Left colon (tissue), 2 donors: ENCODE data around the gene CCDC183. TPM values are rescaled to one million over a fixed set of nuclear protein-coding genes. Genes with fewer than 3 reads are reported as not detected.
"Not testable (repeated sequence)": the region's sequence is repeated elsewhere in the genome, so short reads cannot be mapped to it uniquely, and the experiment has no call there.

Source experiments
- ATAC-seq: fragments of 200-7000 bp; cut with Tn5 transposase; one replicate; pipeline ENCODE4 v1.9.1; 2020; ENCODE audit warnings: mild to moderate bottlenecking, moderate library complexity
- DNase-seq, 2 donors: peaks; one replicate each; pipeline ENCODE4 v3.0.0-alpha.2; 2020
- intact Hi-C, 2 donors: fragments of 100-400 bp; cut with DNase I in 1 of 2; cut with micrococcal nuclease in 1 of 2; formaldehyde crosslinking; loops; one replicate each; pipeline versions ENCODE4 v1.11.2 to v1.14.0; 2022; cut with DNase I, micrococcal nuclease
- total RNA-seq, 2 donors: library from RNA; stranded (reverse); fragmentation: NEBNext Ultra II Directional; extraction: Animal tissue kit (Norgen Biotek cat#: 25700); gene quantifications; one replicate each; pipeline ENCODE4 v1.2.1, GENCODE V29; 2021
- donor health status: DM: no; HTN: no; CAD: no.
- donor health status: DM: yes; HTN: yes; CAD: no.

The CCDC183 gene
- total RNA-seq, 2 donors from 2014 or later, result 20.6 to 35.1 TPM

DNA sequence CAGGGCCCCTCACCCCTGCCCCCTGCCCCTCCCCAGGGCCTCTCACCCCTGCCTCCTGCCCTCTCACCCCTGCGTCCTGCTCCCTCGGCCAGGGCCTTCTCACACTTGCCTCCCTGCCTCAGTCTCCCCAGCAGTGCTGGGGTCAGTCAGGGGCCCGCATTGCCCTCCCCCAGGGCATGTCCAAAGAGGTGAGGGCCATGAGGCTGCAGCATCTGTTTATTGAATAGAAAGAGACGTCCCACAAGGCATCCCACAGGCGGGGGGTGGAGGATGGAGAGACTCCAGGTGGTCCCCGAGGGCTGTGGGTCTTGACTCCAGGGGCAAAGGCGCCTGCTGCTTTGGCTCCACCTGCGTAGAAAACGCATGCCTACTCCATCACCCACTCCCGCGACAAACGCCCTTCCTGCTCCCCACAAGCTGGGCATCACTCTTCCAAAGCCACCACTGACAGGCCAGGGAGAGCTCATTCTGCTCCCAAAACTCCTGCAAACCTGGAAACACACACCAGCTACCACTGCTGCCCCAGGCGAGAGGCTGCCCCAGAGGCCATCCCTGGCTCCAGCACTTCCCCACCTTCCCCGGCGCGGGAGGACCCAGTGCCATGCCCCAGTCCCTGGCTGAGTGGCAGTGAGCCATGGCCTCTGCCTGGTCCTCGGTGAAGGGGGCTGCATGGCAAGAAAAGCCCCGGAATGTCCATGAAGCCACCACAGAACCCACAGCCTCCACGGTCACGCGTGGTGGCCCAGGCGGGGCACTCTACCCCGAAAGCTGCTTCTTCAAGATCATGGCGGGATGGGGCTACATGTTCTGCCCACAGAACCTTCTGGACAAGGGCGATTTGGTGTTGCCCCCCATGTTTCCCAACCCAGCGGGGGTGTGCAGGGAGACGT, 36.5 kb upstream of the CCDC183 start:
- intact Hi-C loops, result no loop called here
- DNase-seq, result no peak
- ATAC-seq, result no peak

DNA sequence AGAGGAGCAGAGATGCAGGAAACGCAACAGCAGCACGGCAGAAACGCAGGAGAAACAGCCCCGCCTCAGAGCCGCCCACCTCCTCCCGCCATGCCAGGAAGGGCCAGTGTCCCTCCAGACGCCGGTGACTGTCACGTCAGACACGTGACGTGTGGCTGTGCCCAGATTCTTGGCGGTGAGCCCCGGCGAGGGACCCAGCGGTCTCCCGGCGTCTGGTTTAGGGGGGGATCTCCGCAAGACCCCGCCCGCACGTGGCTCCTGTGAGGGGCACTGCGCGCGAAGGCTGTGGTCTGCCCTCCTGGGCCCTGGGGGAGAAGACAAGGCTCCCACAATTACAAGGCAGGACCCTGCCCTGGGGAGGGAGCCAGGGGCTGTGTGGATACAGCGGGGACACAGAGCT, 35.7 kb upstream of the CCDC183 start:
- intact Hi-C loops, result no loop called here
- ATAC-seq (no peak), DNase-seq (no peak)

- ATAC-seq, result peak; percentile 44
- peak in 1 of 2 donors; percentile 71 for DNase-seq
- intact Hi-C loops, result not testable (repeated sequence)
These were observed 35.1 kb upstream of the CCDC183 start for GRCh38 chr9:136760834-136761544.

DNA sequence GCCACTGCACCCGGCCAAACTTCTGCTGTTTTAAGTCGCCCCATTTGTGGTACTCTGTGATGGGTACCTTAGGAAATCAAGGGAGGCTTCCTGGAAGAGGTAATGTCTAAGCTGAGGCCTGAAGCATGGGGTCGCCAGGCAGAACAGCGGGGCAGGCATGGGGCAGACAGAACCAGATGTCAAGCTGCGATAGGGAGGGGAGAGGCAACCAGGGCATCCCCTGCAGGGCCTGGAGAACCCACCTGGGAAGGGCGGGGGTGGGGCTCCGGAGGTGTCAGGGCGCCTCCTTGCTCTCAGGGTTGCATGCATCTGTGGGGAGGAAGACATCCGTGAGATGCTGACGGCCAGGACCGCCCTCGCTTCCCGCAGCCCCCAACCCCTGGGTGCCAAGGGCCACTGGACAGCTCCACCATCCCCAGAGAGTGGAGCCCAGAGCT, 34.6 kb upstream of the CCDC183 start:
- ATAC-seq (no peak), DNase-seq (no peak)
- intact Hi-C loops, result no loop called here

DNA sequence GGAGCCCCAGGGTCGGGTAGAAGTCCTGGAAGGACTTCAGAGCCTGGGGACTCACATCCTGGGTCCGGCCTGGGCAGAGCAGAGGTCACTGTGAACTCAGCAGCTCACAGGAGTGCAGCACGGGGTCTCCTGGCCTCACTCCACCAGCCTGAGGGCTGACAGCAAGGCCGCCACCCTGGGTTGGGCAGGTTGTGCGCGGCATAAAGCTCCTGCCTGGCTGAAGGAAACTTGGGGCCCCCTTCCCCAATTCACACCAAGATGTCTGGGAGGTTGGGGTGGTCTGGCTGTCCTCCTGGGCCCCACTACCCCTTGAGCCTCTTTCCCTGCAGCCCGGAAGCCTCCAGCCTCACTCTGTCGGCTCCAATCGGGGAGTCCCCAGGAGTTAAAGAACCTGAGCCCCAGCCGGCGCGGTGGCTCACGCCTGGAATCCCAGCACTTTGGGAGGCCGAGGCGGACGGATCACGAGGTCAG, 33.9 kb upstream of the CCDC183 start:
- DNase-seq (no peak), ATAC-seq (no peak)
- intact Hi-C loops, result no loop called here

- DNase-seq (peak; percentile 59 to 63), ATAC-seq (peak; percentile 39)
- intact Hi-C loops, result no loop called here
These were observed 33.1 kb upstream of the CCDC183 start for GRCh38 chr9:136762915-136763648.

- intact Hi-C loops, result no loop called here
- no peak for ATAC-seq
- no peak for DNase-seq
These were observed 32.5 kb upstream of the CCDC183 start for GRCh38 chr9:136763649-136764035.

DNA sequence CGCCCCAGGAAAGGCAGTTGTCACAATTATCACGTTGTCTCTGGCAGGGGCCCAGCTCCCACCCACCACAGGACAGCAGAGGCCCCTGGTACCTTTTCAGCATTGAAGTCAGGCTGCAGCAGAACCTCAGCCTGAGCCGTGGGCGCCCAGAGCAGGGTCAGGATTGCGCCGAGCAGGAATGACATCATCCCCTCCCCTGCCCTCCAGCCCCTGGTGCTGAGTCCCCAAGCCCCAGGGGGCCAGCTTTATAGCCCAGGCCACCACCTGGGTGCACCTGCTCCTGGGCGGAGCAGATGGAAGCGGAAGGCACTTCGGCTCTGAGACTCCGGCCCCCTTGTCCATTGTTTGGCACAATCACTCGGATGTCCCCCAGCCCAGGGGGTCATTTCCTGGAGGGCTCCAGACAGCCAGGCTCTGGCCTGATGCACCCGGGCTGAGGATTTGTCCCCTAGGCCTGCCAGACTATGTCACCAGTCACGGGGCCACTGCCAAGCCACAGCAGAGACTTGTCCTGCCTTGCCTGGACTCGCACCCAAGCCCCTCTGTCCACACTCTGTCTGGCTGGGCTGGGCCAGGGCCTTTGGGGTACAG, 31.7 kb upstream of the CCDC183 start, which contains the start of gene LCN15:
Gene LCN15, minus strand, starts transcription at position 218 of the 591 bp plus-strand sequence. Its CDS starts 30 bp downstream, at position 188.
- ATAC-seq, result peak; percentile 9
- DNase-seq, result no peak

DNA sequence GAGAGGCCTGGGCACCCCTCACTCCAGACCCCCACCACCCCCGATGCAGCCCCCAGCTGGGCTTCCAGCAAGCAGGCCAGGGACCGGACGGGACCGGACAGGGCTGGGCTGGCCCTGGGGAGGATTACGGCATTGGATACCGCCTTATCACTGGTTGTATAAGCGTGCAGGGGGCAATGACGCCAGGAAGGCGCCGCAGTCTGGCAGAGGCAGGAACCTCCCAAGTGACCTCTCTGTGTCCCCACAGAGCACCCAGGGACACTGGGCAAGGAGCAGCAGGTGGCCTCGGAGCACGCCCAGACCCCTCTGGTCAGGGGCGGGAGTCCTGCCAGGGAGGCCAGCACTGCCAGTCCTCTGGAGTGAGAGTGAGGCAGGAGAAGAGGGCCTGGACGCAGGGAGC, 31.1 kb upstream of the CCDC183 start:
- DNase-seq, result peak; percentile 41 to 67
- intact Hi-C loops, result no loop called here
- peak; percentile 62 for ATAC-seq

More for the DNA sequence above, 31.7 kb upstream of the CCDC183 start, which contains the start of gene LCN15:
- intact Hi-C loops, result no loop called here

DNA sequence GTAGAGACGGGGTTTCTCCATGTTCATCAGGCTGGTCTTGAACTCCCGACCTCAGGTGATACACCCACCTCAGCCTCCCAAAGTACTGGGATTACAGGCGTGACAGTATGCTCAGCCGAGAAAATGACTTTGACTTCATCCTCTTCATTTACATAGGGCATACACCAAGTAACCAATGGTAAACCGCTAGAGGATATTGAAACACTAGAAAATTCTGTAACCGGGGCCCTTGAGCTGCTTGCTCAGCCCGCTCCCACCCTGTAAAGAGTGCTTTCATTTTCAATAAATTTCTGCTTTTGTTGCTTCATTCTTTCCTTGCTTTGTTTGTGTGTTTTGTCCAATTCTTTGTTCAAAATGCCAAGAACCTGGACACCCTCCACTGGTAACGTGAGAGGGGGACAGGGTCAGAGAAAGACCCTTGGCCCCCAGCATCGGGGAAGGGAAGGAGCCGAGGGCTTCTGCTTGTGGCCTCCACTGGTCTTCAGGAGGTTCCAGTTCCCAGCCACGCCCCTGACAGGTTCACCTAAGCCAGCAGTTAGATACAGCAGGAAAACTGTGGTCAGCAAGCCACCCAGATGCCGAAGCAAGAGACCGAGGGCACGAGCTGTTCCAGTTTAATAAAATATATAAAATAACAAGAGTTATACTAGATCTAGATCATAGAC, 30.3 kb upstream of the CCDC183 start:
- ATAC-seq (peak; percentile 17), DNase-seq (peak in 1 of 2 donors; percentile 46)
- intact Hi-C loops, result not testable (repeated sequence)

- DNase-seq, result peak; percentile 71 to 75
- intact Hi-C loops, result not testable (repeated sequence)
These were observed 29.6 kb upstream of the CCDC183 start for GRCh38 chr9:136766410-136767120.

DNA sequence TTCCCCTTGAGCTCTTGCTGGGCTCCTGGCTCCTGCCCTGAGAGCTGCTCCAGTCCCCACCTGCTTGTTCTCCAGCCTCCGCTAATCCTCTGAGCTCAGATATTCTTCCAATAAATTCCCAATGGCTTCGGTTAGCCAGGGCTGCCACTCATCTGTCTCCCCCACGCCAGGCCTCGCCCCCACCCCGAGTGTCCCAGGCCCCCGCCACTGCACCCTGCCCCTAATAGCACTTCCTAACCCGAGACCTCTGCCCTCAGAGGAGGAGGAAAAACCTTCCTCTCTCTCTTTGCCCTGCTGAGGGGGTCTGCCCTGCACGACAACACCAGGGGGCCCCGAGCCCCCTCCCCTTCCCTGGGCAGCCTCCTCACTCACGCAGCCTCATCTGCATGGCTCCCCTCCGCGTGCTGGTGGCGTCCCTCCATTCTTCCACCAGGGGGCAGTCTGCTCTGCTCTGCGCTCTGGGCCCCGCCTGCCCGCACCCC, 26.4 kb upstream of the CCDC183 start:
- DNase-seq (peak in 1 of 2 donors; percentile 70), ATAC-seq (peak; percentile 68)
- intact Hi-C loops, result no loop called here

More at GRCh38 chr9:136766410-136767120, 29.6 kb upstream of the CCDC183 start:
- peak; percentile 26 for ATAC-seq

DNA sequence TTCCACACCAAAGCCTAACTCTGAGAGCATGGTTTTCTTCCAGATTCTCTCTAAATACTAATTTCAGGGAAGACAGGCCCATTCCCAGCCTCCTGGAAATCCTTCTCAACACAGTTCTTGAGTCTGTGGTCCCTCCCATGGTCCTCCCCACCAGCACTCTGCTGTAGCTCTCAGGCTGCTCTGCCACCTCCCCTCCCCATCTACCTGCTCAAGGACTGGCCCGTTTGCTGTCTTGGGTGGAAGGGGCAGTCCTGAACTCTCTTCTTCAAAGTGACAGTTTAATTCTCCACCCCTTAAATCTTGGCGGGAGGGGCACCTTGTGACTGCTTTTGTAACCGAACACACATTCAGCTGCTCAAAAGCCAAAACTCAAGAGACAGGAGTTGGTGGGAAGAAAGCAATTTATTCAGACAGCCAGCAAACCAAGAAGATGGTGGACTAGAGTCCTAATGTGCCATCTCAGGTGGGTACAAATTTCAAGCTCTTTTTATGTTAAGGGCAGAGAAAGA, 24.2 kb upstream of the CCDC183 start:
- intact Hi-C loops, result no loop called here
- DNase-seq (no peak), ATAC-seq (no peak)

- intact Hi-C loops, result no loop called here
- no peak for DNase-seq
- peak; percentile 20 for ATAC-seq
These were observed 22.6 kb upstream of the CCDC183 start for GRCh38 chr9:136773386-136774044.

DNA sequence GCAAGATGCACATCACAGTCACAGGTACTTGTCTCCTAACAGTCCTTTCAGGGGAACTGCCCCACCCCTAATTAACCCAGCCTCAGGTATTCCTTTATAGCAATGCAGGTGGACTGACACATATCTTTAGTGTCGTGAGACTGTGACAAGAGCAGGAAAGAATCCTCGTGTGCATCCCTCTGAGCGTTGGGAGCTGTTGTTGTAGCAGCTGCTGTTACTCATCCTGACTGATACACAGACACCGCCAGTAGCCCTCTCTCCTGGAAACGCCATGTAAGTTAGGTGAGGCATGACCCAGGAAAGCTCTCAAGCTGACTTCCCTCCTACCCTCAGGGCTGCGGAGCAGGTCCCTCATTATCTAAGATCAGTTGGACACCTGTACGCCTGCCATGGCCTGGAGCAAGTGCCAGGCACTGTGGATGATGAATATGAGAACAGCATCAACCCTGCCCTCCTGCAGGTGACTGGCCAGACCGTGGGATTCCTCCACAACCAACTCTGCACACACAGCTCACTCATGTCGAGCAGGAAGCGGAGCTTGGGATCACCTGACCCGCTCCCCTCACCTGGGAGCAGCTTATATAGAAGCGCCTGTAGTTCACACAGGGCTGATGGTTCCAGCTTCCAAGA, 21.6 kb upstream of the CCDC183 start:
- intact Hi-C loops, result no loop called here
- DNase-seq, result no peak
- ATAC-seq, result no peak

- DNase-seq (peak in 1 of 2 donors; percentile 9), ATAC-seq (no peak)
- intact Hi-C loops, result no loop called here
These were observed 20.9 kb upstream of the CCDC183 start for GRCh38 chr9:136775191-136775590.
